ENCODE results near the gene FAM81A.

Gene FAM81A

GRCh38 chr15:59558851-59559250 lies 120.9 kb downstream of the FAM81A start:
- Histone ChIP-seq H3K4me1 (ENCODE audit: control insufficient read depth, insufficient read depth, low read length) (0 out of 2 replicates have a peak, but pooled peaks cover 5% of the 10 kb centered on the region), H3K4me3 (ENCODE audit: low read depth, low read length) (no peak overlapping the region), H3K27me3 (ENCODE audit: control insufficient read depth, insufficient read depth, low read length) (no peaks in the 10 kb centered on the region), H3K36me3 (ENCODE audit: control insufficient read depth, insufficient read depth, low read length) (no peaks in the 10 kb centered on the region), H3K27ac (ENCODE audit: low read depth, low read length) (no peak overlapping the region), H3K9ac (ENCODE audit: low read depth, low read length) (no peak overlapping the region), H3K9me3 (ENCODE audit: control insufficient read depth, insufficient read depth, low read length) (no peaks in the 10 kb centered on the region)

- Histone ChIP-seq H3K9ac (ENCODE audit: low read depth, low read length) (no peak overlapping the region), H3K27ac (ENCODE audit: low read depth, low read length) (no peak overlapping the region), H3K9me3 (ENCODE audit: control insufficient read depth, insufficient read depth, low read length) (no peaks in the 10 kb centered on the region), H3K4me3 (ENCODE audit: low read depth, low read length) (no peak overlapping the region), H3K4me1 (ENCODE audit: control insufficient read depth, insufficient read depth, low read length) (0 out of 2 replicates have a peak, but pooled peaks cover 5% of the 10 kb centered on the region), H3K27me3 (ENCODE audit: control insufficient read depth, insufficient read depth, low read length) (no peaks in the 10 kb centered on the region), H3K36me3 (ENCODE audit: control insufficient read depth, insufficient read depth, low read length) (no peaks in the 10 kb centered on the region)
Observed at GRCh38 chr15:59561547-59561946, 123.6 kb downstream of the FAM81A start.

GRCh38 chr15:59562448-59563186 lies 124.6 kb downstream of the FAM81A start:
- H3K9ac ChIP-seq (ENCODE audit: low read depth, low read length), result no peak overlapping the region

GRCh38 chr15:59565299-59565698 lies 127.3 kb downstream of the FAM81A start:
- H3K27ac ChIP-seq (ENCODE audit: low read depth, low read length), result no peak overlapping the region
- 0 out of 2 replicates have a peak, but pooled peaks cover 5% of the 10 kb centered on the region for H3K4me1 ChIP-seq (ENCODE audit: control insufficient read depth, insufficient read depth, low read length)
- no peak overlapping the region for H3K4me3 ChIP-seq (ENCODE audit: low read depth, low read length)
- no peaks in the 10 kb centered on the region for H3K9me3 ChIP-seq (ENCODE audit: control insufficient read depth, insufficient read depth, low read length)
- H3K27me3 ChIP-seq (ENCODE audit: control insufficient read depth, insufficient read depth, low read length), result no peaks in the 10 kb centered on the region
- no peak overlapping the region for H3K9ac ChIP-seq (ENCODE audit: low read depth, low read length)
- no peaks in the 10 kb centered on the region for H3K36me3 ChIP-seq (ENCODE audit: control insufficient read depth, insufficient read depth, low read length)

More at GRCh38 chr15:59562448-59563186, 124.6 kb downstream of the FAM81A start:
- Histone ChIP-seq H3K27ac (ENCODE audit: low read depth, low read length) (no peak overlapping the region), H3K27me3 (ENCODE audit: control insufficient read depth, insufficient read depth, low read length) (no peaks in the 10 kb centered on the region), H3K4me3 (ENCODE audit: low read depth, low read length) (no peak overlapping the region), H3K36me3 (ENCODE audit: control insufficient read depth, insufficient read depth, low read length) (no peaks in the 10 kb centered on the region), H3K9me3 (ENCODE audit: control insufficient read depth, insufficient read depth, low read length) (no peaks in the 10 kb centered on the region), H3K4me1 (ENCODE audit: control insufficient read depth, insufficient read depth, low read length) (0 out of 2 replicates have a peak, but pooled peaks cover 5% of the 10 kb centered on the region)

- H3K9ac ChIP-seq (ENCODE audit: low read depth, low read length), result no peak overlapping the region
- 0 out of 2 replicates have a peak, but pooled peaks cover 5% of the 10 kb centered on the region for H3K4me1 ChIP-seq (ENCODE audit: control insufficient read depth, insufficient read depth, low read length)
- H3K27me3 ChIP-seq (ENCODE audit: control insufficient read depth, insufficient read depth, low read length), result no peaks in the 10 kb centered on the region
- H3K4me3 ChIP-seq (ENCODE audit: low read depth, low read length), result no peak overlapping the region
- H3K27ac ChIP-seq (ENCODE audit: low read depth, low read length), result no peak overlapping the region
- no peaks in the 10 kb centered on the region for H3K9me3 ChIP-seq (ENCODE audit: control insufficient read depth, insufficient read depth, low read length)
- H3K36me3 ChIP-seq (ENCODE audit: control insufficient read depth, insufficient read depth, low read length), result no peaks in the 10 kb centered on the region
Observed at GRCh38 chr15:59567324-59567723, 129.3 kb downstream of the FAM81A start.

GRCh38 chr15:59569477-59569876 lies 131.5 kb downstream of the FAM81A start:
- Histone ChIP-seq H3K9ac (ENCODE audit: low read depth, low read length) (no peak overlapping the region), H3K4me3 (ENCODE audit: low read depth, low read length) (no peak overlapping the region)

GRCh38 chr15:59570315-59570714 lies 132.3 kb downstream of the FAM81A start:
- H3K27me3 ChIP-seq (ENCODE audit: control insufficient read depth, insufficient read depth, low read length), result no peaks in the 10 kb centered on the region
- no peak overlapping the region for H3K27ac ChIP-seq (ENCODE audit: low read depth, low read length)
- no peaks in the 10 kb centered on the region for H3K36me3 ChIP-seq (ENCODE audit: control insufficient read depth, insufficient read depth, low read length)
- H3K9me3 ChIP-seq (ENCODE audit: control insufficient read depth, insufficient read depth, low read length), result no peaks in the 10 kb centered on the region
- no peak overlapping the region for H3K4me3 ChIP-seq (ENCODE audit: low read depth, low read length)
- H3K9ac ChIP-seq (ENCODE audit: low read depth, low read length), result no peak overlapping the region
- no peaks in the 10 kb centered on the region for H3K4me1 ChIP-seq (ENCODE audit: control insufficient read depth, insufficient read depth, low read length)

More at GRCh38 chr15:59569477-59569876, 131.5 kb downstream of the FAM81A start:
- Histone ChIP-seq H3K9me3 (ENCODE audit: control insufficient read depth, insufficient read depth, low read length) (no peaks in the 10 kb centered on the region), H3K27ac (ENCODE audit: low read depth, low read length) (no peak overlapping the region), H3K4me1 (ENCODE audit: control insufficient read depth, insufficient read depth, low read length) (no peaks in the 10 kb centered on the region), H3K36me3 (ENCODE audit: control insufficient read depth, insufficient read depth, low read length) (no peaks in the 10 kb centered on the region), H3K27me3 (ENCODE audit: control insufficient read depth, insufficient read depth, low read length) (no peaks in the 10 kb centered on the region)

- H3K4me1 ChIP-seq (ENCODE audit: control insufficient read depth, insufficient read depth, low read length), result no peaks in the 10 kb centered on the region
- no peak overlapping the region for H3K4me3 ChIP-seq (ENCODE audit: low read depth, low read length)
- H3K27me3 ChIP-seq (ENCODE audit: control insufficient read depth, insufficient read depth, low read length), result no peaks in the 10 kb centered on the region
- H3K36me3 ChIP-seq (ENCODE audit: control insufficient read depth, insufficient read depth, low read length), result no peaks in the 10 kb centered on the region
- no peak overlapping the region for H3K27ac ChIP-seq (ENCODE audit: low read depth, low read length)
- no peaks in the 10 kb centered on the region for H3K9me3 ChIP-seq (ENCODE audit: control insufficient read depth, insufficient read depth, low read length)
- H3K9ac ChIP-seq (ENCODE audit: low read depth, low read length), result no peak overlapping the region
Observed at GRCh38 chr15:59571606-59572005, 133.6 kb downstream of the FAM81A start.

Data from HUES48 (cell line).